Myocyte (in vitro differentiated cells): ENCODE data around the gene MAPKAPK2. TPM values are rescaled to one million over a fixed set of nuclear protein-coding genes. Genes with fewer than 3 reads are reported as not detected.

Source experiments
- DNase-seq: peaks from one replicate; pipeline ENCODE4 v3.0.0-alpha.2; 2012; ENCODE audit warnings: low read depth
- total RNA-seq: library from RNA; depleted of rRNA; stranded (reverse); fragments of >200 nt; gene quantifications from 2 replicates; pipeline ENCODE4 v1.2.3, GENCODE V29; 2014

The MAPKAPK2 gene
- total RNA-seq, 1 donor from 2014 or later, result 74.5 TPM

DNA sequence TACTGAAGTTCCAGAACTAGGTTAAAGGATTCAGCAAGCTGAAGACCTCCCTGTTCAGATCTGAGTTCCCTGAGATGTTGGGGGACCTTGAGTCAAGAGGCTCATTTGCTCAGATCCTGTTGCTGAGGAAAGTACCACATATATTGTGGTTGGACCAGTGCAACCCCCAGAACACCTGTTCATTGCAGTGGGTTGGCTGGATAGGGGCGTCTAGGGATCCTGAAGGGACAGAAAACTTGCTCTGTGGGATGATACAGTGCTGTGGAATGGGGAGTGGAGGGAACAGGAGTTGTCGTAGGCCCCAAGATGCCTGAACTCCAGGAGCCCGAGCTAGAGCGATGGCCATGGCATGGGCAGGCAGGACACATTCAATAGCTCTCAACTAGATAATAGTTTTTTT is 24.6 kb upstream of the MAPKAPK2 start:
- peak; percentile 93 for DNase-seq

DNA sequence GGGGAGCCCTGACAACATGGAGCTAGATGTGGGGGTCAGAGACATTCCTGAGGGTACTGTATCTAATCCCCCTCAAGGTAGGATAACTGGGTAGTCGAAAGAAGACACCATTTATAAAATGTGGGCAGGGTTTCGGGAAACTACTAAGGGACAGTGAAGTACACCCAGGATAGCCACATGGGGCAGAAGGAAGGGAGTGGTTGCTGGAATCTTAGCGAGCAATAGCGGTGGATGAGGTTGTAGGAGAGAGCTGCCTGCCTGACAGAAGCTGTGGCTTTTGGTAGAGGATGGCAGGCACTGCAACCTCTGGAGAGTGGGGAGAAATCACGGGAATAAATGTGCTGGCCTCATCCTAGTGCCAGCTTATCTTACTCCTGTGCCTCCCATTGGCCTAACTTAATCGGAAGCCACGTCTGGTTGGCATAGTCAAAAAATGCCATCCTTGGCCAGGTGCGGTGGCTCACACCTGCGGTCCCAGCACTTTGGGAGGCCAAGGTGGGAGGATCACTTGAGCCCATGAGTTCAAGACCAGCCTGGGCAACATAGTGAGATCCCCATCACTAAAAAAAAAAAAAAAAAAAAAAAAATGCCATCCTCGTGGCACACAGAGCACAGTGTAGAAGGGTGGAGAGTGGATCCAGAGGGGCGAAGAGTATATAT is 23.4 kb upstream of the MAPKAPK2 start:
- peak; percentile 68 for DNase-seq

DNA sequence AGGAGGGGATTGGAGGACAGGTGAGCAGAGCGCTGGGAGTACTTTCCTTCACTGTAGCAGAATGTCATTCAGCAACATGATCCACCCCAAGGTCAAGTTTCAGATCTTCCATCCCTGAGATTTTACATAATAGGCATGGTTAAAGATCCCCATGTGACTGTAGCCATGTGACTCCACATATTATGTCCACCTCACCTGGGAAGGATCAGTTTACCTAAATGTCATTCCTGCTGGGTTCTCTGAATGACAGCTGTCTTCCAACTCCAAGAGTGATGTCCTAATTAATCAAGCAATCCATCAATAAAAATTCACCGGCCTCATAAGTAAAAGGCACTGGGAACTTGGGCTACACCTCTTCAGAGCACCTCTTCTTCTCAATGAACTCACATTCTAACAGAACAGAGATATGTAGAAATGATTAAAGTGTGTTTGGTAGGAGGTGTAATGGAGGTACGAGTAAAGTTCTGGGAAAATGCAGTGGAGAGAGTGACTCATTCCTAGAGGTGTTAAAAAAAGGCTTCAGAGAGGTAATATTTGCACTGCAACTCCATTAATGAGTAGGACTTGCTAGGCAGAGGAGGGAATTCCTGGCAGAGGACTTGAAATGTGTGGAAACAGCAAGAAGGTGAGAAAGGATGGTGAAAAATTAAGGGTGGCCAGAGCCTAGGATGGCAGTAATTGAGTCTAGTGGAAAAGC is 22.2 kb upstream of the MAPKAPK2 start:
- peak; percentile 8 for DNase-seq

DNA sequence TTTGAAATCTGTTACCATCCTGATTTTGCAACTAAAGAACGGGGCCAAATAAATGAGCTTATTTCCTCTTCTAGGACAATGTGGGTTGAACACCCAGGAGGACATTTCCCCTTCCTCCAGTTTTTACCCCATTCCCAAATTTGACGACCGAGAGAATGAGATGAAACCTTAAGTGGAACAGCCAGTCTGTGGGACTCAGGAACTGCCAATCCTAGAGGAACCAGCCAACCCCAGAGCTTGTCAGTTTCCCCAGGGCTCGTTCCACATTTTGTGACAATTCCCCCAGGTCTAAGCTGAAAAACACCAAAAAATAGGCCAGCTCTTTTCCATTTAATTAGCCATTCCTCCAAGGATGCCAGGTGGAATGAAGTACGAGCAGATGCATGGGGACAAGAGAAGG is 21.3 kb upstream of the MAPKAPK2 start:
- no peak for DNase-seq

DNA sequence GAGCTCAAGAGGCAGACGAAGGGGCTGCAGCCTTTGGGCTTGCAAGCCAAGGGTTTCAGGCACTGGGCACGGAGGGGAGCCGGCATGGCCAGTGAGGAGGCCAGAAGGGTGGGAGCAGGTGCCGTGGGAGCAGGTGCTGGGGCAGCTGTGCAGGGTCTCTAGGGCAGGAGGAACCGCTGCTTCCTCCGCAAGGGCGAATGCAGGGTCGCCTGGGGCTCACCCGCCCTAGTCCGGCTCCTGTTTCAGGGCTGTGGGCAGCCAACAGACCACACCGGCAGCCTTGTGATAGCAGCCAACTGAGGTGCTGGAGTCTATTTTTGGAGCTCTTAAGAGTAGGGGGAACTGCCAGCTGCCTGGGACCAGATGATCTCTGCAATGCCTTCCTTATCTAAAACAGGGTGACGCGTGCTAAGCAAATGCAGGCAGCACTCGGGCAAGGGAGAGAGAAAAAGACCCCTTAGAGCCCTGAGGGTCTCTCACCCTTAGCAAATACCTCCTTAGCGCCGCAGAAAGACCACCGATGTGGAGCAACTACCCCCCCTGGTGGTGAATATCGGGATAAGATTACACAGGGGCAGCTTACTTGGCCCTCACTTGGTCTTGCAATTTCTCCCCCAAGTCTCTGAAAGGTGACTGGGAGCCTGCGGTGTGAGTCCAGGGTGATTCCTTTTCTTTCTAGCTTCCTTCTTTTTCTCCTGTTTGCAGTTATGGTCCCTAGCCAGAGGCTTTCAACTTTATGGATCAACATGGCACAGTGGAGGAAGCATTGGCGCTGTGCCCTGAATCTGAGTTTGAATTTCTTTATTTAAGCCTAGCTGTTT is 20.7 kb upstream of the MAPKAPK2 start:
- DNase-seq, result peak; percentile 97

DNA sequence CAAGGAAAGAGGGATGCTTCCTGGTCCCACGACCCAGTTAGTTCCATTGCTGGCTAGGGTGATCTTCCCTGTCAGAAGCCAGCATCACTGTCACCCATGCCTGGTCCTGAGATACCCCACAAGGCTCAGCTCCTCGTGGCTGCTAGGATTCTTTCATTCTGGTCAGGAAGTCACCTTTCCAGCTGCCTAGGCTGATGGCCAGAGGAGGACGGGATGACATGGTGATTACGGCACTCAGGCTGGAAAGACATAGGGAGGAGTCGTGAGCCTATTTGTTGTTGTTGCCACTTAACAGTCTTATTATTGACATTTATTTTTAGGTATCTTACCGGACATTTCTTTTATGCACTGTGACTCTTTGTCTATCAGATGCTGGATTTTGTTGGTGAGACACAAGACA is 20.0 kb upstream of the MAPKAPK2 start:
- peak; percentile 53 for DNase-seq

DNA sequence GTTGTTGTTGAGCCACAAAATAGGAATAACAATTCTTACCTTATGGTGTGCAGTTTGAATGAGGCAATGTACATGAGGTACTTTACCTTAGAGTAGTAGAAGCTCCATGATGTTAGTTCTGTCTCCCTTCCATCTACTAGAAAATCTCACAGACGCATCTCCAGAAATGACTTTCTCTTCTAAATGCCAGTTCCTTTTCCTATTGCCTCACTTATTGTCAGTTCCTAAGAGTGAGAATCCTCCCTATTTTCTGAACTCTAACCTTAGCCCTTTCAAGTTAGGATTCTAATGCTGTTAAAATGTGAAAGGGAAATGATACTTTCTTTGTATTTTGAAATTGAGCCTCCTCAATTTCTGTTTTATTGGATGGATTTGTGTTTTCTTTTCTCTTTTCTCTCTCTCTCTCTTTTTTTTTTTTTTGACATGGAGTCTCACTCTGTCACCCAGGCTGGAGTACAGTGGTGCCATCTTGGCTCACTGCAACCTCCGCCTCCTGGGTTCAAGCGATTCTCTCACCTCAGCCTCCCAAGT is 18.6 kb upstream of the MAPKAPK2 start:
- DNase-seq, result no peak

DNA sequence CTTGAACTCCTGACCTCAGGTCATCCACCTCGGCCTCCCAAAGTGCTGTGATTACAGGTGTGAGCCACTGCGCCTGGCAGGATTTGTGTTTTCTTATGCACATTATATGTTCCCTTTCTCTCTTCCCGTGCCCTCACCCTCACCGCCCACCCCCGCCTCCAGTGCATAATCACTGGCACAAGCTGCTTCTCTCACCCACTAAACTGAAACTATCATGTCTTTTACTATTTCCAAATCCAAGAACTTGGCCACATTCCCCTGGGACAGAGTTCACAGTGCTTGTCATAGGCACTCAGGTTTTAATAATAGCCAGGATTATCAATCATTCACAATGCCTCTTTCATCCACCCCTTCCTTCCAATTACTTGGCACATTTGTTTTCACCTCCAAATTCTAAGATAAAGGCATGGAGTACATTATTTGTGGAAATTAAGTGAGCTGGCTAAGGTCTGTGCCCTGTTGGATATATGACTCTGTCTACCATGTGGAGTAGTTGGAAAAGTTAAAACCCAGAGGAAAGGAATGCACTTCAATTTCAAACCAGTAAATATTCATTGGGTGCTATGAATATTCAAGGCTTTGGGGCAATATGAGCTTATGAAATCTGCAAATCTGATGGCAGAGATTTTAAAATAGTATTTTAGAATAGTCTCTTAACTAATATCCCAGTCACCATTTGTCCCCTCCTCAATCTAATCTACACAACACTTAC is 17.6 kb upstream of the MAPKAPK2 start:
- DNase-seq, result no peak

DNA sequence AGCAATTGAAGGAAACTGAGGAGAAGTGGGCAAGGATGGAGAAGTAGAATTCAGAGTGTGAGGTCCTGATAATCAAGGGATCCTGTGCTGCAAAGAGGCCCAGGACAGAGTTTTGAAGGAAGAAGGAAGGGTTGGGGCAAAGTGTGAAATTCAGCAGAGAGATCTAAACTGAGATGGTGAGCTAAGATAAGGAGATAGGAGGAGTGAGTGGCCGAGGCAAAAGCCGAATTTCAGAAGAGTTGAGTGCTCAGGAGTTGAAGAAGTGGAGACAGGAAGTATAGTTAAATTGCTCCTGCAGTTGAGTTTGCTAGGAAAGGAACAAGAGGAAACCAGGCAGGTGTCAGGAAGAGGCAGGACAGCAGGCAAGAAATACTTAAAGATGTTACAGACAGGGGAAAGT is 16.4 kb upstream of the MAPKAPK2 start:
- DNase-seq, result no peak

DNA sequence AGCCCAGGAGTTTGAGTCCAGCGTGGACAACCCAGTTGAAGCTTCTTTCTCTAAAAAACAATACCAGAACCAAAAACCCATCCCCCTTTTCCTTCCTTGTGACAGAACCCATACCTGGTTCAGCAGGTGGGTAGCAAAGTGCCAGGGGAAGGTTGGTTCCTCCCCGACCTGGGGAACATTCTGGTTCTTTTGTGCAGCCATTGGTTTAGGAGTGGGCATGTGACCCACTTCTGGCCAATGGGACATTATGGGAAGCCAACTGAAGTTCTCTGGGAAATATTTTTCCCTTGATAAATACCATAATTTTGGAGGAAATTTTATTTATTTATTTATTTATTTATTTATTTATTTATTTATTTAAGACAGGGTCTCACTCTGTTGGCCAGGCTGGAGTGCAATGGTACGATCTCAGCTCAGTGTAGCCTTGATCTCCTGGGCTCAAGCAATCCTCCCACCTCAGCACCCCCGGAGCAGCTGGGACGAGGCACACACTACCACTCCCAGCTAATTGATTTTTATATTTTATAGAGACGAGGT is 15.8 kb upstream of the MAPKAPK2 start:
- no peak for DNase-seq

DNA sequence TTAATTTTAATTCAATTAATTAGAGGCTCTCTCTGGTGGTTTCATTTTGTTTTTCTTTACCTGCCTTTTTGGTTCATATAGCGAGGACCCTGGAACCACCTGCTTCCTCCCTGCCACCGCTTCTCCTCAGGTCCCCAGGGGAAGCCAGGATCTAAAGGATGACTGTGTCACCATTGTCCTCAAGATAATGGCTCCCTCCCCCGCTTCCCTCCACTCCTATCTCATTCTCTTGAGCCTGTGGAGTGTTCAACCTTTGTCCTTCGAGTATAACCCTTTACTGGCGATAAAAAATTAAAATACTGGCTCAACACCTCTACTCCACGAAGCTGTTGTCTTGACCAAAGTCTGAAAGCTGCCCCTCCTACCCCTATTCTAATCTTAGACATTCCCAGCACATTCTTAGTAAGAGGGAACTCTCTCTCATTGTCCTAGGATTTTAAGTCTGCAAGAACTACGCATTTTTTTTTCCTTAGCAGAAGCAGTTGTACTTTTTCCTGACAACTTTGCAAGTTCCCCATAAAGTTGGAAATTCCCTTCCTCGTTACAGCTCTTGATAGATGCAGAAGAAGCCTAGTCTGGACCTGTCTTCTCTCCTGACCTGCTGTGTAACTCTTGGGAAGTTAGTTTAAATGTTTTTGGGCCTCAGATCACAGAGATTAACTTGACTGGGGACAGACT is 12.6 kb upstream of the MAPKAPK2 start:
- no peak for DNase-seq

DNA sequence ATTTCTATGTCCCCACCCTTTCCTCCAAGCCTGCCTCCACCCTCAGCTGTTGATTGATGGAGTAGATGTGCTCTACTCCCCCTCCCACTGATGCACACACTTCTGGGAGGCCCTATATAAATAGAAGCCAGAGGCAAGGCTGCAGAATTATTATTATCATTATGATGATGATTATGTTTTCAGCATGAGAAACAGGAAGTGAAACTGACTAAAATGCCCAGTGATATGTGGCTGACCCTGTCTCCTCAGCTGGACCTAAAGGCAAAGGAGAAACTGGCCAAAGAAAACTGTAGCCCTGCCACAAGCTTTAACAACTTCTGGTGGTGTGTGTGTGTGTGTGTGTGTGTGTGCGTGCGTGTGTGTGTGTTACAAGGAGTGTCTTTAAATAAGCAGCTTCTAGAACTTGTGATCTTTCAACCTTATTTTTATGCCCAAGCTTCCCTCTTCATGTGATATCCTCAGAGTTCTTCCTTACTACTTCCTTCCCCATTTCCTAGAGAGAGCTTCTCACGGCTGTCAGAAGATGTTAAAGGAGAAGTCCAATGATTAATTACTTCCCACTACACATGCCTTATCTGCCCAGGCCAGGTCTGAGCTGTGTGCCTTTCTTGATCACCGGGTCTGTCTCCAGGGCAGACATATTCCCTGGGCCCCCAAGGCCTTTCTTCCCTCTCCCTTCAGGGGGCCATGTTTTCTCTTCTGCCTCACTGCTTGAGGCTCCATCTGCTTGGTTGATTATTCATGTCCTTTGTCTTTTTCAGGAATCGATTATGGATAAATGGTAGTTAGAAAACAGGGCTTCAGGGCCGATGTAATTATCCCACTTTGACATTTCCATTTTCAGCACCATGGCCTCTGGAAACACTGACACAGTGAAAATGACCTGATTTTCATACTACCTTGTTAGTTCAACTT is 11.6 kb upstream of the MAPKAPK2 start:
- DNase-seq, result no peak

DNA sequence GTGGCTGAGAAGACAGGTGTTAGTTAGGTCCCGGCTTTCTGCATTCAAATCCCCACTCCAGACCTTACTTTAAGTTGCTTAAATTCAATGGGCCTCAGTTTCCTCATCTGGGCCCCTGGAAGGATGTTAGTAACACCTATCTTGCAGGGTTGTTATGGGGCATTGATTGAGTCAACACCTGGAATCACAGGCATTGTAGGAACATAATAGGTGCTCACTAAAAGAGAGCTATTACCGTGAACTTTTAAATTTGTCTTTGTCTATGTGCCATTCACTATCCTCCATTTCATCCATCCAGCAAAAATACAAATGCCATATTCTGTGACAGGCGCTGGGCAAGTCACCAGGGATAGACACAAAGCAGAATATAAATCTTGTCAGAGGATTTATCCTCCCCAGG is 10.5 kb upstream of the MAPKAPK2 start:
- DNase-seq, result no peak

DNA sequence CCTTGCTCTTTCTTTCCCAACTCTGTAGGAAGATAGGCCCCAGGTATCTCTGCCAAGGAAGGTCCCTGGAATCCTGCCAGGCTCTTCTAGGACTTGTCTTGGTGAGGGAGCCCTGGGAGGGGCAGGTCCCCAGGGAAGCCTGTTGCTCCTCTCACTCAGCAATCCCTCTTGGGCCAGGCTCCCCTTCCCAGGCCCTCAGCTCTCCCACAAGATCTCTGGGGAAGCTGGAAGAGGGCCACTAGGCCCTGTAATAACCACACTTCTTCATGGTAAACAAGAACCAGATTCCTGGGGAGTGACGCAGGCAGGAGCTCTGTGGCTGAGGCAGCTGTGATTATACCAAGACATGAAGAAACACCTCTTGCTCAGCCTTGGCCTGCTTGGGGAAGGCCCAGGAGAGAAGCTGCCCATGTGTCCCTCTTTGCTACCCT is 9.9 kb upstream of the MAPKAPK2 start:
- peak; percentile 99 for DNase-seq

DNA sequence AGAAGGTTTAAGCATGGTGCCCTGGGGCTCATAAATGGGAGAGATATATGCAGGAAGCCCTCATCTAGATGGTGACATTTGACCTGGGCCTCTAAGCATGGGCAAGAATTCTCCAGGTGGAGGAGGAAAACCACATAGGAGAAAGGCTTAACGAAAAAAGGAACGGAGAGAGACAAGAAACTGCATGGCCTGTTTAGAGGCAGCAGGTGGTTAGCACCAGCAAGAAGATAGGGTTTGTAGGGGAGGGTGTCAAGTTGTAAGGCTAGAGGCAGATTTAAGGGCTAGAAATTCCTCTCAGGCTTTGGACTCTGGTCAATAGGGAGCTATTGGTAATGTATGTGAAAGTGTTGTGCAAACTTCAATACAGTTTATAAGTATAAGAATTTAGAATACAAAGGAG is 8.2 kb upstream of the MAPKAPK2 start:
- no peak for DNase-seq

DNA sequence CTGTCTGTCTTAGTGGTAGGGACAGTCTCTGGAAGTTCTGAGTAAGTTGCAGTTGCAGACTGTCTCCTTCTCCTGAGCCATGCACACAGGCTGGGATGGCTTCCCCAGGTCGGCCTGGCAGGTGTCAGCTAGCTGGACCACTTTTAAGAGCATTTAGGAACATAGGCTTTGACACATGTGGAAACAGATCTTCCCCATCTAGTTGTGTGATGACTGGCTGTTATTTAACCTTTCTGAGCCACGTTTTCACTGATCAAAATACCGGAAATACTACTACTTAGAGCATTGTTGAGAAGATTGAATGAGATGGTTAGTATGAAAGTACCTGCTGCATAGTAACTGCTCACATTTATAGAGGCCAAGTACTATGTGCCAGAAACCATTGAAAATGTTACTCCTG is 6.2 kb upstream of the MAPKAPK2 start:
- no peak for DNase-seq

DNA sequence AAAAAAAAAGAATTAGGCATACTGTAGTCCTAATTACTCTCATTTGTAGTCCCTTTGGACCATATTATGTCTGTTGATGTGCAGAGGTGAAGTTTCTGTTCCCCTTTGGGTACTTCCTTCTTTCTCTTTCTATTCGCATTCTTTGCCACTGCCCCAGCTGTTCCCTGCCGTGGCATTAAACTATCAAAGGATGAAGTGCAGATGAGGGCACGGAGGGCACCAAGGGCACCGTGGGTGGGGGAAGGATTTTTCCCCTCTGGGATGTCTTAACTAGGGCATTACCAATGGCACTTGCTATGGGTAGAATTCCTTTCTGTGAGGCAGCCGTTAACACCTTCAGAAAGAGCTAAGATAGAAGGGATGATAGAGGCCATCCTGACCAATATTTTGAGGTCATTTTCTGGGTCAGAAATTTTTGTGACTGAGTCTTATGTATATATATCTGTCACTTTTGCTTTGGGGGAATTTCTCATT is 4.9 kb upstream of the MAPKAPK2 start:
- no peak for DNase-seq

DNA sequence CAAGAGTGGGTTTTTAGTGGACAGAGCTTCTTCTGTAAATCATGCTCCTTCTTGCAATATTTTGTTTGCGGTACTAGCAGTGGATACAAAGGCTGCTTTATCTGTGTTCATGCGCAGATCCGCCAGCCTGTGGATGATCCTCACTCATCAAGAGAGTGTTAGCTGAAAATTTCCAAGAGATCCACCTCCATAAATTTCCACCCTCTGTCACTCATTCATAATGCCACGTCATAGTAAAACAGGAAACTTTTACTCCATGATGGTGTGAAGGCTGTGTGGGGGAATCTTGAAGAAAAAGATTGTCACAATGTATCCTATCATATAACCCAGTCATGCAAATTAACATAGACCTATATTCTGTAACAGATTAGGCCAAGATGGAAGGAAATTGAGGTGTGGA is 4.4 kb upstream of the MAPKAPK2 start:
- no peak for DNase-seq

DNA sequence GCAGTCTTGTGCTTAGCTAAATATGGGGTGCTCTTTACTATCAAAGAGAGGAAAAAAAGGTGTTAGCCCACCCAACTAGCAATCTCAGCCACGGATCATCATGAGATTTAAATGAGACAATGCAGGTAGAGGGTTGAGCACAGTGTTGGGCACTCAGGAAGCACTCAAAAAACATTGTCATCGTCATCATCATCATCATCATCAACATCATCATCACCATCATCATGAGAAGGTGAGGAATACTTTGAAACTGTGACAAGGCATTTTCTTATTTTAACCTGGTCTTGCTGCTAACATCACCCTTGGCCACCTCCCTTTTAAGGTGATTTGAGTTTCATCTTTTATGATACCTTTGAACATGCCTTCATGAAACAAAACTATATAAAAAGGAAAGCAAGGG is 3.3 kb upstream of the MAPKAPK2 start:
- DNase-seq, result no peak
